NOMO-1 treated with DMSO at 0.1 percent for 48 hours (cell line): ENCODE measurements around the gene SH2D4B.
A peak's percentile ranks its signal among the peaks of the same experiment; 100 is the strongest.

Experiments used
- DNase-seq: peaks from one replicate; lab custom pipeline; 2025; ENCODE audit not compliant: unreplicated experiment; lab: John Stamatoyannopoulos, UW

Gene SH2D4B

DNA sequence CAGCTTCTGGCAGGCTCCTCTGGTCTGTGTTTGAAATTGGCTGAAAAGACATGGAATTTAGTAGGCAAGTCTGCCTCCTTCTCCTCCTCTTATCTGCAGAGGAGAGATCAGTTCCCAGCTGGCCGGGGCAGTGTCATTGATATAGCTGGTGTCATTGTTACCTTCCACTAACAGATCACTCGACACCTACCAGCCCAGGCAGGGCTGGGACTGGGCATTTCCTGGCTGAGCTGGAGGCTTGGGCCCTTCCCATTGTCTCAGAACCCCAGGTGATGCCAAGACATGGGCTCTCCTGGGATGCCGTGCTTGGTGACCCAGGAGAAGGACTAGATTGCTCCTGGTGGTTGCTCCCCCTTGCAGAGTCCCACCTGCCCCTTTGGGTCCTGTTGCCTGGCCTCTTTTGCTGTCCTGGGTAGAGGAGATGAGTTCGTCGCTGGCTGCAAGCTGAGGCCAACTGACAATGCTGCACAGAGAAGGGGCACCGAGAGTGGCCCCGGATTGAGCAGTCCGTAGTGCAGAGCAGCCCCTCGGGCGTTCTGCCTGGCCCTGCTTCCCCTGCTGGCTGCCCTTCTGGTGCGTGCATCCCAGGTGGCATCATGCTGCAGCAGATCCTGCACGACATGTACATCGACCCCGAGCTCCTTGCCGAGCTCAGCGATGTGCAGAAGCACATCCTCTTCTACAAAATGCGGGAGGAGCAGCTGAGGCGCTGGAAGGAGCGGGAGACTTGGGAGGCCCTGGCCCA lies at the start of gene SH2D4B:
SH2D4B (plus strand) TSS at position 167 of the 745 bp plus-strand sequence; CDS start at position 597, 430 bp downstream.
- no peak for DNase-seq

- no peak for DNase-seq
Observed at GRCh38 chr10:80488539-80489066, 49.1 kb upstream of the SH2D4B start.

- DNase-seq, result no peak
Observed at GRCh38 chr10:80489371-80490112, 48.2 kb upstream of the SH2D4B start.

GRCh38 chr10:80491251-80492102 lies 46.2 kb upstream of the SH2D4B start:
- DNase-seq, result peak; percentile 43

- no peak for DNase-seq
Observed at GRCh38 chr10:80492848-80493521, 44.7 kb upstream of the SH2D4B start.

DNA sequence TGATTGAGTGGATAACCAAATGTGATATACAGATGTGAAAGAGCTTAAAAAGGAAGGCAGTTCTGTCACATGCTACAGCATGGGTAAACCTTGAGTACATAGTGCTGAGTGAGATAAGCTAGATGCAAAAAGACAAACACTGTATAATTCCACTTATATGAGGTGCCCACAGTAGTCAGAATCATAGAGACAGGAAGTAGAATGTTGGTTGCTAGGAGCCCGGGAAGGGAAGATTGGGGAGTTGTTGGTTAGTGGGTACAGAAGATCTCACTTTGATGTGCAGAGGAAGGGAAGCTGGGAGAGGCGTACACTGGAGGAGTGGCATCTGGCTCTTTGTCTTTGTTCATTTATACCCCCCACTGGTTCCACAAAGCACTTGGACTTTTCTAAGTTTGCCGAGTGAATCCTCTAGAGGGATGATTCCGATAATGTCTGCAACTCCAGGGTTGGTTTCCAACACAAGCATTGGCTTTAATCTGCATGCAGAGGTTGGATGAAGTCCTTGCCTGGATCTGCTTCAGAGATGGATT lies 44.1 kb upstream of the SH2D4B start:
- DNase-seq, result peak; percentile 11

GRCh38 chr10:80496555-80497172 lies 41.0 kb upstream of the SH2D4B start:
- DNase-seq, result no peak

DNA sequence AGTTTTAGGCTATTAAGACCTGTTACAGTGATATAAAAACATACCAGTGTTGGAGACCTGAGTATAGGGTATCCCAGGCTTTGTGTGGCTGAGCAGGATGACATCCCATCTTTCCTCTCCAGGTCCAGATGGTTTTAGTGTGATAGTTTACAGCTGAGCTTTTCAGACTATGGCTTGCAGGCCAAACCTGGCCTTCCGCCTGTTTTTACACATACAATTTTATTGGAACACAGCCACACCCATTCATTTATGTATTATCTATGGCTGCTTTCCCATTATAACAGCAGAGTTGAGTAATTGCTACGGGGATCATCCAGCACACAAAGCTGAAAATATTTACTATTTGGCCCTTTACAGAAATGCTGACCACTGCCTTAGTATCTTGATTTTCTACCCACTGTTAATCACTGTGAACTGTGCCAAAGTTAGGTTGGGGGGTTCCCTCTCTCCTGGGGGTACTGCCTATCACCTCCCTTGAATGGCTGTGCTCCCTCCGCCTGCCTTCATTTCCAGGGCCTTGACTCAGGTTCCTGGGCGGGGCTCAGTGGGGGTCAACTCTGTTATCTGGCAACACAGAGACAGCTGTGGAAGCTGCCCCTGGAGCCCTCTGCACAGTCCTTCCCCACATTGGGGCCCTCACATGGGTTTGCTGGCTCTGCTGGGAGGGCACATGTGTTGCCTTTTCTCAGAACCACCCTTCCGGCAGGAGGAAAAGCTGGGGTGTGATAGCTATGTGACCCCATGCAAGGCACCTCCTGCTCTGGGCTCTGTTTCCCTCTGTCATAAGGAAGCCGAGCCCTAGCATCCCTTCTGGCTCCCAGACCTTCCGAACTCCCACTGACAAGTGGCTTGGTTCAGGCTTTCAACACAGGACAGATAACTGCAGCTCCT lies 40.3 kb upstream of the SH2D4B start:
- DNase-seq, result no peak

DNA sequence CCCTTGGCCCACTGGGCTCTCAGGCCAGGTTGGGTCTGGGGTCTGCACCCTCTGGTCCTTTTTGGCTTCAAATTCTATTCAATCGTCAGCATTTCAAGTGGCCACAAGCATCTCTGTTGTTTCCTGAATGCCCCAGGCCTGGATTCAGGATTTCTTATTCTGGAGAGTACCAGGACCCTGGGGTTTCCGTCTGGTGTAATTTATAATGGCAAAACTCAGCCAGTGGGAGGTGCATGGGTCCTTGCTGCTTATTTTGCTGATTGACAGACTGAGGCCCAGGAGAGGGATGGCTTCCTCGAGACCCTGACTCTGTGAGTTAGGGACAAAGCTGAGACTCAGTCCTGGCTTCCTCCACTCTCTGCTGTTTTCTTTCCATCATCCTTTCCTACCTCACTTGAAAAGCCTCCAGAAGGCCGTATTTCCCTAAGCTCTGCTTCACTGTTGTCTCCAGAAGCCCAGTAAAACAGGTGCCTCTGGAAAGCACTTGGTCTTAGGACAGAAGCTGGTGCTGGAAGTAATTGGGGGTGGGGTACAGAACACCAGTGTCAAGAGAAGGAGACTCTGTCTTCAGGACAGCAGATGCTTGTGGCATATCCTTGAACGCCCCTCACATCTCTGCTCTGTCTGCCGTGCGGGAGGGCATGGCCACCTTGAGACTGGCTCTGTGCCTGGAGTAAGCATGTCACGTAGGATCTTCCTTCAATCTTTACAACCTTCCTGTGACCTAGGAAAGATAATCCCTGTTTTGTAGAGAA lies 39.4 kb upstream of the SH2D4B start:
- DNase-seq, result no peak

GRCh38 chr10:80498833-80499741 lies 38.6 kb upstream of the SH2D4B start:
- DNase-seq, result peak; percentile 94

DNA sequence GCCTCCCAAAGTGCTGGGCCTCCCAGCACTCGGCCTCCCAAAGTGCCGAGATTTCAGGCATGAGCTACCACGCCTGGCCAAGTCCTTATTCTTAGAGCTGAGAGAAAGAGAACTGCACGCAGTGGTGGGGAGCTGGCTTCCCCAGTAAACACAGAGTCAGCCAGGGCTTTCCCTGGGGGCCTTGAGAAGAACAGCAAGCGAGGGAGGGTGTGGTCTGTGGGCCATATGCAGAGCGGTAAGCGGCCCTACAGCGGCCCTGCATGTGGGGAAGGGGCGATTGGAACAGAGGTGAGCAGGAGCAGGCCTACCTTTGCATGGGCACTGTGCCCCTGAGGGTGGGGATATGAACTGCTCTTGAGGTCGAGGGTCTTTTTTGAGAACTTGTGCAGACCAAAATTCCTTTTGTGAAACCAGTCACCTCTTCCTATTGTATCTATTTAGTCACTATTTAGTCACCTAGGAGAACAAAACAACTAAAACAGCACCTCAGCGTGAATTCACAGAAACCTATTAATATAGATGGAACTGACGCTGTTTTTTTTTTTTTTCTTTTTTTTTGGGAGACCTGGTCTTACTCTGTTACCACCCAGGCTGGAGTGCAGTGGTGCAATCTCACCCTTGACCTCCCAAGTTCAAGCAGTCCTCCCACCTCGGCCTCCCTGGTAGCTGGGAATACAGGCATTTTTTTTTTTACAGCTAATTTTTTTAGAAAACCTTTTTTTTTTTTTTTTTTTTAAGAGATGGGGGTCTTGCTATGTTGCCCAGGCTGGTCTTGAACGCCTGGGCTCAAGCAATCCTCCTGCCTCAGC lies 36.9 kb upstream of the SH2D4B start:
- DNase-seq, result no peak

GRCh38 chr10:80501381-80501912 lies 36.3 kb upstream of the SH2D4B start:
- DNase-seq, result no peak

- no peak for DNase-seq
Observed at GRCh38 chr10:80501913-80502521, 35.7 kb upstream of the SH2D4B start.

DNA sequence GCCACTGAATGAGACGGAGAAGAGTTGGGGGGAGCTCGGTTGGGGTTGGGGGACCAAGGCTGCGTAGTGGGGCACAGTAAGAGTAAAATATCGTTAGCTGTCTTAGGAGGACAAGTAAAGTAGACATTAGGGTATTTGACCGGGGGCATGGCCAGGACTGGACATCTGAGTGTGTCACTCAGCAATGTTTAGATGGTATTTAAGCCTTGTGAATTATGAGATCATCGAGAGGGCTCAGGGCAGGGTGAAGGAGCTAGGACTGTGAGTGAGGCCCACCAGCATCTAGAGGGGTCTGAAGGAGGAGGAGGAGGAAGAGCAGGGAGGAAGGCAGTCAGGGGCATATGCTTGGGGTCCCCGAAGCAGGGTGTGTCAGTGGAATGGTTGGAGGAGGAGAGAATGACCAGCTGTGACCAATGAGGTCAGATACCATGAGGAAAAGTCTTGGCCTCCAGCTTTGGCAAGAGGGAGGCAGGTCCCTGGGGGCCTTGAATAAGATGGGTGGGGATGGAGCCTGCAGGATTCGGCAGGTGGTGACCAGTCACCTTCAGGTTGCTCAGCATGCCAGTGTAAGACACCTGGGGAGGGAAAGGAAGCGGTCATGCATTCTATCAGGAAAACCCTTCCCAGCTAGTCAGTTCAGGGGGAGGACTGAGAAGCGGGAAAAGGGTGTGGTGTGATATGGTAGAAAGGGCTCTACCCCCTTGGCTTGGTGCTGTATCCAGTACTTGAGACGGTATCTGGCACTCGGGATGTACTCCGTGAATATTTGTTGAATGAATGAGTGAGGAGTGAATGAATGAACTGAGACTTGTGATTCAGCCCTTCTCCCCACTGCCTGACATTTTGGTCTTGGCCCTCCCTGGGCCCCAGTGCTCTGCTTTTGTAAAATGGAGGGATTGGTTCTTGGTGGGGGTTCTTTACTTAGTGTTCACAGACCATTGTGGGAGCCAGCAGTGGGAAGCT lies 34.8 kb upstream of the SH2D4B start:
- no peak for DNase-seq
